ENCODE data around the gene ADCY4. TPM values are rescaled to one million over a fixed set of nuclear protein-coding genes. Genes with fewer than 3 reads are reported as not detected.

Gene ADCY4
- total and polyA plus RNA-seq, 2 of the 13 experiments (the other 11 are each of a cell fraction or from before 2014, with no cell fraction given): 0.03 TPM; not detected in 1

- no peak for TF ChIP-seq CENPBD1 (CRISPR knock-in tag; IDR thresholded peaks at IDR 0.05; ENCODE audit: borderline replicate concordance, low read depth)
- TF ChIP-seq HIVEP1 (CRISPR knock-in tag; IDR thresholded peaks at IDR 0.05): no peak
- no peak for TF ChIP-seq ATF7 (IDR thresholded peaks at IDR 0.05)
- 0 out of 2 replicates have a peak, but pooled peaks have one; percentile 29 for TF ChIP-seq ATF7 (CRISPR knock-in tag; IDR thresholded peaks at IDR 0.05)
- no peak for TF ChIP-seq ZNF121 (CRISPR knock-in tag; IDR thresholded peaks at IDR 0.05)
- TF ChIP-seq NONO (IDR thresholded peaks at IDR 0.05): no peak
- TF ChIP-seq NONO (CRISPR knock-in tag; conservative IDR thresholded peaks at IDR 0.05): no peak
- no peak for TF ChIP-seq ZNF782 (CRISPR knock-in tag; IDR thresholded peaks at IDR 0.05; ENCODE audit: borderline replicate concordance)
- TF ChIP-seq ZNF644 (CRISPR knock-in tag; IDR thresholded peaks at IDR 0.05; ENCODE audit: low read depth): no peak
- no peak for TF ChIP-seq MED1 (CRISPR knock-in tag; IDR thresholded peaks at IDR 0.05)
- no peak for TF ChIP-seq CHD4 (IDR thresholded peaks at IDR 0.05; ENCODE audit: borderline replicate concordance, low read length)
- TF ChIP-seq DBP (CRISPR knock-in tag; IDR thresholded peaks at IDR 0.05; ENCODE audit: not compliant biosample characterization): no peak
- TF ChIP-seq MBNL3 (CRISPR knock-in tag; conservative IDR thresholded peaks at IDR 0.05): no peak
- no peak for TF ChIP-seq MTA1 (CRISPR knock-in tag; IDR thresholded peaks at IDR 0.05; ENCODE audit: borderline replicate concordance)
- TF ChIP-seq ZNF720 (CRISPR knock-in tag; IDR thresholded peaks at IDR 0.05): no peak
- no peak for TF ChIP-seq WIZ (CRISPR knock-in tag; IDR thresholded peaks at IDR 0.05)
- 0 out of 2 replicates have a peak, but pooled peaks have one; percentile 33 for TF ChIP-seq ZZZ3 (CRISPR knock-in tag; IDR thresholded peaks at IDR 0.05; ENCODE audit: borderline replicate concordance)
- 0 out of 2 replicates have a peak, but pooled peaks have one; percentile 65 for TF ChIP-seq ZNF230 (CRISPR knock-in tag; IDR thresholded peaks at IDR 0.05)
- no peak for TF ChIP-seq SNAI1 (CRISPR knock-in tag; IDR thresholded peaks at IDR 0.05; ENCODE audit: borderline replicate concordance)
- no peak for TF ChIP-seq E2F2 (CRISPR knock-in tag; IDR thresholded peaks at IDR 0.05; ENCODE audit: borderline replicate concordance)
- TF ChIP-seq ZNF556 (CRISPR knock-in tag; IDR thresholded peaks at IDR 0.05; ENCODE audit: borderline replicate concordance): peak; percentile 44; the same call in 1 of the 2 replicates
- no peak for TF ChIP-seq SKI (IDR thresholded peaks at IDR 0.05; ENCODE audit: partially characterized antibody)
- TF ChIP-seq SCMH1 (CRISPR knock-in tag; IDR thresholded peaks at IDR 0.05; ENCODE audit: borderline replicate concordance): no peak
- no peak for TF ChIP-seq ZNF136 (CRISPR knock-in tag; IDR thresholded peaks at IDR 0.05; ENCODE audit: low read depth)
- TF ChIP-seq PAXIP1 (CRISPR knock-in tag; conservative IDR thresholded peaks at IDR 0.05): 0 out of 2 replicates have a peak, but pooled peaks have one; percentile 11
- TF ChIP-seq ZNF780A (CRISPR knock-in tag; IDR thresholded peaks at IDR 0.05): no peak
- TF ChIP-seq JUN (CRISPR knock-in tag; IDR thresholded peaks at IDR 0.05): no peak
Measured at GRCh38 chr14:24273422-24273998, 61.4 kb downstream of the ADCY4 start (continued).

Data from HepG2 (cell line).